Measurements from ENCODE around the gene OR2C3.
"Not testable (repeated sequence)": the region's sequence is repeated elsewhere in the genome, so short reads cannot be mapped to it uniquely, and the experiment has no call there.

OR2C3 gene

DNA sequence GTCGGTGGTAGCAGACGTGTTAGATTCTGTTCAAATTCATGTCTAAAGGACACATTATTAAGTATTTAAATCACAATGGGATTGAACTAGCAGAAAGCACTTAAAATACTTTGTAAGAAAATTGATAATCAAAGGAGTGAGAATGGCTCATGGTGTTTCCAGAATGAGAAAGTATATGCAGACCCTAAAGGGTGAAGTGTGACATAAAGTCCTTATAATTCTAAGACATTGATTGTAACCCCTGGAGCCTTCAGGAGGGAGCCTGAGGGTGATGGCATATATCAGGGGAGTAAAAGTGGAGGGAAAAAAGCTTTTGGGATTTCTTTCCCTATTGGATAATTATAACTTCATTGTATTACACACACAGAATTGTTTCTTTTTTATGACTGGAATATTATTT lies at the start of gene OR2C3:
Gene OR2C3, minus strand, starts transcription at position 101 of the 400 bp plus-strand sequence. CDS start 3,929 bp downstream, outside the sequence.
- no peak for DNase-seq

- no peak for DNase-seq
These were observed 42.8 kb upstream of the OR2C3 start for GRCh38 chr1:247578946-247579460.

GRCh38 chr1:247576514-247576913 lies 40.3 kb upstream of the OR2C3 start:
- DNase-seq, result no peak

GRCh38 chr1:247574664-247575063 lies 38.4 kb upstream of the OR2C3 start:
- DNase-seq, result no peak

DNA sequence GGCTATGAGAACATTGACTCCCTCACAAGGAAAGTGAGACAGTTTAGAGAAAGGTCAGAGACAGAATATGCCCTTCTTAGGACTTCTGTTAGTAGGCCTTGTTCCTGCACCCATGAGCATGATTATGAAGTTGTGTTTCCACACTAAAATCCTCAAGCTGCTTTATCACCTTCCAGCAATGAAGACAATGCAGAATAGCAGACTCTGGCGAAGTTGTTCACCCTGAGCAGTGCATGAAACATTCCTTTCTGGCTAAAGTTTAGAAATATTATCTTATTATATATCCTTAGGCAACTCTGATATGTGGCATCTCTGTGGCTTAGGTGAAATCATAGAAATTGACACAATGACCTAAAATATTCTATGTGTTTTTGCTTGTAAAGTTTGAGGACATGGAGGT lies 38.0 kb upstream of the OR2C3 start:
- no peak for DNase-seq

- DNase-seq, result no peak
These were observed 26.0 kb upstream of the OR2C3 start for GRCh38 chr1:247562198-247562597.

DNA sequence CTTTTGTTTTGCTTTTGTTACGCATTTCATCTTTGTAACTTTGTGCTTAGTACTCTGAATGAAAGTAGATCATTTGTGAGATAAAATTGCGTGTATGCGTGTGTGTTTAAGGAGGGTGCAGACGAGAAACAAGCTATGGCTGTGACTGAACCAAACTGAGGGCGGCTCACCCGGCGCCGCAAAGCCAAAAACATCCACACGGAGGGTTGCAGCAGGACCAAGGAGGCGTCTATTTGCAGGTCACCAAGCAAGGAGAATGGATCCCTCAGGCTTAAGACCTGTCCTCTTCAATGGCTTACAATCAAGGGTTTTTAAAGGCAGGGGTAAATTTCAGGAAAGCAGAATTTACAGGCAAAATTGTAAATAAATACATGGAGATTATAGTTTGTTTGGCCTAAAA lies 25.5 kb upstream of the OR2C3 start:
- DNase-seq, result no peak

GRCh38 chr1:247557926-247558674 lies 21.9 kb upstream of the OR2C3 start:
- DNase-seq, result no peak

DNA sequence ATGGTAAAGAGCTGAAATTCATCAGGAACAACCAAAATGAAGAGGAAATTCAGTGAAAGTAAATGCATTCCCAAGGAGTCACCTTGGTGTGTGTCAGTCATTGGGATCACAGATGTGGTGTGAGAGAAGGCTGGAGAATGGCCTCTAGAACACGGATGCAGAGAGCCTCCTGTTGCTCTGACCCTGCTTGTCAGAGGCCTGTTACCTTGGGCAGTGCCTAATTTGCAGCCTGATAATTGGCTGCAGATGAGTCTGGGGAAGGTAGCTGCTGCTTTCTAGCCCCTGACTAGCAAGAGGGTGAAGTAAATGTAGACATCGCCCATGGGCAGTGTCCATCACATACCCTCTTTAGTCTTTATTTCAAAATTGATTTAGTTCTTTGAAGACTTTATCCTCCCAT lies 16.0 kb upstream of the OR2C3 start:
- no peak for DNase-seq

GRCh38 chr1:247551721-247552120 lies 15.5 kb upstream of the OR2C3 start:
- DNase-seq, result no peak

GRCh38 chr1:247548769-247549182 lies 12.5 kb upstream of the OR2C3 start, which contains the start of gene GCSAML:
TSS of gene GCSAML (plus strand) at chr1:247549134. CDS start at chr1:247549192, 58 bp downstream.
- no peak for DNase-seq

GRCh38 chr1:247548092-247548491 lies 11.9 kb upstream of the OR2C3 start:
- DNase-seq, result no peak

GRCh38 chr1:247542811-247543210 lies 6.6 kb upstream of the OR2C3 start:
- DNase-seq, result no peak

GRCh38 chr1:247540581-247540980 lies 4.3 kb upstream of the OR2C3 start:
- DNase-seq, result no peak

GRCh38 chr1:247539215-247539614 lies 3.0 kb upstream of the OR2C3 start:
- DNase-seq, result no peak

- DNase-seq, result no peak
These were observed 2.3 kb upstream of the OR2C3 start for GRCh38 chr1:247538561-247538960.

DNA sequence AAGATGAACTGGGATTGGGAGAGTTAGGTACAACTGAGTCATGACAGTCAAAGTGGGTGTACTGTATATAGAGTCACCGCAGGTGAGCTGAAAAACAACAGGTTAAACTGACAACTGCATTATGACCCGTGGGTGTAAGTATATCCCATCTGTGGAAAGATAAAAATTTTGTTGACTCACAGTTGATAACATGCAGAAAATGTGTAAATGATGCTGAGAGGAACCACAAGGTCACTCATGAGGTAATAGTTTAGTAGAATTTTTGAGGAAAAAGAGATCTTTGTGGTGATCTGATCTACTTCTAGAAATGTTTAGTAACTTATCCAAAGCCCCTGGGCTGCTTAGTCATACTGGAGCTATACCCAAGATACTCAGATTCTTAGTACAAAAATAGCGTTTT lies 838 bp downstream of the OR2C3 start:
- DNase-seq, result no peak

DNA sequence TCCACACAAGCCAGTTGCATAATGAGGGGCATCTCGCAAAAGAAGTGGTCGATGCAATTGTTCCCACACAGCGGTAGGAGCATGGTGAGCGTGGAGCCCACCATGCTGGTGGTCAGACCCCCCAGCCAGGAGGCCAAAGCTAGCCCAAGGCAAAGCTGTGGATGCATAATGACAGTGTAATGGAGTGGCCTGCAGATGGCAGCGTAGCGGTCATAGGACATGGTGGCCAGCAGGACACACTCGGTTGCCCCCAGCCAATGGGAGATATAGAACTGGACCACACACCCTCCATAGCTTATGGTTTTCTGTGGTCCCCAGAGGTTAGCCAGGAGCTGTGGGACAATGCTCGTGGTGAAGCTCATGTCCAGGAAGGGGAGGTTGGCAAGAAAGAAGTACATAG lies 4.3 kb downstream of the OR2C3 start:
- no peak for DNase-seq

GRCh38 chr1:247530785-247531184 lies 5.5 kb downstream of the OR2C3 start:
- DNase-seq, result no peak

DNA sequence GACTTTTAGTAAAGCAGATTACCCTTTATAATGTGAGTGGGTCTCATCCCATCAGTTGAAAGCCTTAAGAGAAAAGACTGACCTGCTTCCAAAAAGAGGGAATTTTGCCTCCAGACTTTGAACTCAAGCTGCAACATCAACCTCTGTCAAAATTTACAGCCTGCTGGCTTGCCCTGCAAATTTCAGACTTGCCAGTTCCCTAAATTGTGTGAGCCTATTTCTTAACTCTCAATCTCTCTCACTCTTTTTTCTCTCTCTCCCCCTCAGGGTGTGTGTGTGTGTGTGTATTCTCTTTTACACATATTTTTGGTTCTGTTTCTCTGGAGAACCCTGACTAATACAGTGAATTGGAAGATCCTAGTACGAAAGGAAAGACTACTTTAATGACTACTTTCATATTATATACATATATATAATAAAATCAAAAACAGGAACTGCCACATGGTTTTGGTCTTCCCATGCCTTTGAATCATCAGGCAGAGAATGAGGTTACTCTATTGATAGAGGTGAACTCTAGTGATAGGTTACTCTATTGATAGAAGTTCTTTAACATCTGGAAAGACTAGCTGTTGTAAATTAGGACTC lies 6.4 kb downstream of the OR2C3 start:
- DNase-seq, result no peak

DNA sequence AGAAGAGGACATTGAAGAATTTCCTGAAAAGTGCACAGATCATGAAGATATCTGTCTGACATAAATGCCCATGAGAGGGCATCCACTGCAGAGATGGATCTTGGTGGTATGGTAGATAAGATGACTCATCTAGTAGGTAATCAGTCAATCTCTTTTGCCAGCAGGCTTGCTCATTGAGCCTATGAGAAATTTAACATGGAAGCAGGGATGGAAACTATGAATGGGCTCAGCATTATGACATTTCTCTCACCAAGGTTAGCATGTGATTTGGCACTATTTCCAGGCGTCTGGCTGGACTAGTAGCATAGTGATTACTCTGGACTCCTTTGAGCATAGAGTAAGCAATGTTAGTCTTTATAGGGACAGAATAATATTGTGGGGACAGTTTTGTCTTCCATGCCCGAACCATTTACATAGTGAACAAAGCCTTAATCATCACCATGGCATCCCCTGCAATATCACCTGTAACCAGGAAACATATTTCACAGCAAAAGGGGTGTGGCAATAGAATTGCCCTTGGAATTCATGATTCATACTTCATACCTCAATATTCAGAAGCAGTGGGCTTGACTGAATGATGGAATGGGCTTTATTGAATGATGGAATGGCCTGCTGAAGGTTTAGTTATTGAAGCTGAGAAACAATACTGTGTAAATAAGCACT lies 7.3 kb downstream of the OR2C3 start:
- DNase-seq, result no peak

DNA sequence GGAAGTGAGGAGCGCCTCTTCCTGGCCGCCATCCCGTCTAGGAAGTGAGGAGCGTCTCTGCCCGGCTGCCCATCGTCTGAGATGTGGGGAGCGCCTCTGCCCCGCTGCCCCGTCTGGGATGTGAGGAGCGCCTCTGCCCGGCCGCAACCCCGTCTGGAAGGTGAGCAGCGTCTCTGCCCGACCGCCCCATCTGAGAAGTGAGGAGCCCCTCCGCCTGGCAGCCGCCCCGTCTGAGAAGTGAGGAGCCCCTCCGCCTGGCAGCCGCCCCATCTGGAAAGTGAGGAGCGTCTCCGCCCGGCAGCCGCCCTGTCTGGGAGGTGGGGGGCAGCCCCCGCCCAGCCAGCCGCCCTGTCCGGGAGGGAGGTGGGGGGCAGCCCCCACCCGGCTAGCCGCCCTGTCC lies 14.4 kb downstream of the OR2C3 start:
- not testable (repeated sequence) for DNase-seq

GRCh38 chr1:247518613-247518891 lies 17.7 kb downstream of the OR2C3 start:
- no peak for DNase-seq

Data from activated effector memory CD4-positive, alpha-beta T cell treated with Interleukin-2 at 50 U/mL for 16 hours (primary cell).